Panc1 (cell line): ENCODE results near the gene MRPS27. TPM values are rescaled to one million over a fixed set of nuclear protein-coding genes. Genes with fewer than 3 reads are reported as not detected.

Experiments used
- ATAC-seq: fragments of 200-7000 bp; cut with Tn5 transposase; 2 replicates; pipeline ENCODE4 v1.9.1; 2020; ENCODE audit warnings: mild to moderate bottlenecking, moderate library complexity
- BruUV-seq: library from RNA; stranded (reverse); fragments of 400-500 nt; replicated peaks from 2 replicates; lab custom pipeline; 2021; lab: Mats Ljungman, UMichigan
- CTCF ChIA-PET: fragments of 300-600 bp; sonication (Branson Sonifier 250); formaldehyde crosslinking; loops from one replicate; lab custom pipeline; 2022; ENCODE audit warnings: antibody characterized with exemption; lab: Charles Lee
- POLR2A ChIA-PET: fragments of 300-600 bp; sonication (Branson Sonifier 250); formaldehyde crosslinking; loops from one replicate; lab custom pipeline; 2022; ENCODE audit warnings: antibody characterized with exemption; lab: Charles Lee
- DNase-seq: peaks from one replicate; pipeline ENCODE4 v3.0.0-alpha.2; 2010; ENCODE audit warnings: low read depth, low spot score
- H3K27ac ChIP-seq: 2 replicates; pipeline ENCODE4 v1.5.1; 2011; ENCODE audit warnings: mild to moderate bottlenecking, low read length, inconsistent platforms
- H3K27me3 ChIP-seq: fragments of 200-500 bp; sonication (Bioruptor generic); 2 replicates; pipeline ENCODE4 v1.6.0; 2014; ENCODE audit warnings: low read length, inconsistent platforms; ENCODE audit not compliant: control insufficient read depth, insufficient read depth
- H3K36me3 ChIP-seq: fragments of 200-500 bp; sonication (Bioruptor generic); 2 replicates; pipeline ENCODE4 v1.5.1; 2014; ENCODE audit warnings: inconsistent platforms, mild to moderate bottlenecking, low read length, moderate library complexity; ENCODE audit not compliant: control insufficient read depth, insufficient read depth
- H3K4me1 ChIP-seq: 2 replicates; pipeline ENCODE4 v1.5.1; 2011; ENCODE audit warnings: inconsistent platforms, mild to moderate bottlenecking, low read length, moderate library complexity; ENCODE audit not compliant: control insufficient read depth, insufficient read depth
- H3K4me3 ChIP-seq, 2 experiments: 2 replicates each; pipeline ENCODE4 v1.5.1; 2011 to 2012; ENCODE audit warnings: low read depth in 2 of 2, low read length in 2 of 2, mild to moderate bottlenecking in 2 of 2, inconsistent platforms in 1 of 2, moderate library complexity in 1 of 2
- H3K9me3 ChIP-seq: fragments of 200-500 bp; sonication (Bioruptor generic); 2 replicates; pipeline ENCODE4 v1.5.1; 2014; ENCODE audit warnings: low read depth, mild to moderate bottlenecking, inconsistent platforms, low read length, moderate library complexity; ENCODE audit not compliant: control insufficient read depth, insufficient read depth
- CTCF ChIP-seq: fragments of 450-650 bp; IDR thresholded peaks from 2 replicates; pipeline ENCODE4 v1.5.1; 2017; ENCODE audit warnings: mild to moderate bottlenecking
- POLR2AphosphoS5 ChIP-seq: IDR thresholded peaks from 2 replicates; pipeline ENCODE4 v1.6.1; 2012; ENCODE audit warnings: mild to moderate bottlenecking, low read depth, low read length, moderate library complexity
- SIN3A ChIP-seq: IDR thresholded peaks from 2 replicates; pipeline ENCODE4 v1.6.1; 2012; ENCODE audit warnings: low read depth, mild to moderate bottlenecking, low read length, moderate library complexity, borderline replicate concordance; ENCODE audit not compliant: insufficient read depth
- TCF7L2 ChIP-seq: IDR thresholded peaks from 2 replicates; pipeline ENCODE4 v1.6.1; 2011; ENCODE audit warnings: mild to moderate bottlenecking, low read depth, low read length, inconsistent platforms
- in situ Hi-C: cut with HindIII; loops from 2 replicates; pipeline ENCODE4 v1.10.0; 2016; ENCODE audit warnings: low sequenced_read_pairs, low pct_unique_long_range_greater_than_20kb
- intact Hi-C: fragments of 100-400 bp; cut with micrococcal nuclease; formaldehyde crosslinking; loops from one replicate; pipeline ENCODE4 v1.10.0; 2022; ENCODE audit not compliant: unreplicated experiment
- total RNA-seq: library from RNA; stranded (reverse); gene quantifications from one replicate; pipeline ENCODE4 v1.2.1, GENCODE V29; 2021; ENCODE audit not compliant: unreplicated experiment
- TF ChIP-seq, protein P1 (sequence below), 2 experiments: IDR thresholded peaks; 2 replicates each; pipeline ENCODE4 v1.6.1; 2011 to 2012; ENCODE audit warnings: low read depth in 2 of 2, control low read depth in 1 of 2, low read length in 1 of 2, mild to moderate bottlenecking in 1 of 2, moderate library complexity in 1 of 2; ENCODE audit not compliant: insufficient read depth in 1 of 2

Gene MRPS27
- total RNA-seq, 1 experiment from 2014 or later: 67.2 TPM

GRCh38 chr5:72281430-72281763, 38.6 kb downstream of the MRPS27 start:
- ChIA-PET CTCF (no interaction called here), POLR2A (no interaction called here)
- TF ChIP-seq POLR2AphosphoS5 (no peak), TCF7L2 (no peak), SIN3A (no peak), CTCF (no peak)
- TF ChIP-seq, protein P1, sequence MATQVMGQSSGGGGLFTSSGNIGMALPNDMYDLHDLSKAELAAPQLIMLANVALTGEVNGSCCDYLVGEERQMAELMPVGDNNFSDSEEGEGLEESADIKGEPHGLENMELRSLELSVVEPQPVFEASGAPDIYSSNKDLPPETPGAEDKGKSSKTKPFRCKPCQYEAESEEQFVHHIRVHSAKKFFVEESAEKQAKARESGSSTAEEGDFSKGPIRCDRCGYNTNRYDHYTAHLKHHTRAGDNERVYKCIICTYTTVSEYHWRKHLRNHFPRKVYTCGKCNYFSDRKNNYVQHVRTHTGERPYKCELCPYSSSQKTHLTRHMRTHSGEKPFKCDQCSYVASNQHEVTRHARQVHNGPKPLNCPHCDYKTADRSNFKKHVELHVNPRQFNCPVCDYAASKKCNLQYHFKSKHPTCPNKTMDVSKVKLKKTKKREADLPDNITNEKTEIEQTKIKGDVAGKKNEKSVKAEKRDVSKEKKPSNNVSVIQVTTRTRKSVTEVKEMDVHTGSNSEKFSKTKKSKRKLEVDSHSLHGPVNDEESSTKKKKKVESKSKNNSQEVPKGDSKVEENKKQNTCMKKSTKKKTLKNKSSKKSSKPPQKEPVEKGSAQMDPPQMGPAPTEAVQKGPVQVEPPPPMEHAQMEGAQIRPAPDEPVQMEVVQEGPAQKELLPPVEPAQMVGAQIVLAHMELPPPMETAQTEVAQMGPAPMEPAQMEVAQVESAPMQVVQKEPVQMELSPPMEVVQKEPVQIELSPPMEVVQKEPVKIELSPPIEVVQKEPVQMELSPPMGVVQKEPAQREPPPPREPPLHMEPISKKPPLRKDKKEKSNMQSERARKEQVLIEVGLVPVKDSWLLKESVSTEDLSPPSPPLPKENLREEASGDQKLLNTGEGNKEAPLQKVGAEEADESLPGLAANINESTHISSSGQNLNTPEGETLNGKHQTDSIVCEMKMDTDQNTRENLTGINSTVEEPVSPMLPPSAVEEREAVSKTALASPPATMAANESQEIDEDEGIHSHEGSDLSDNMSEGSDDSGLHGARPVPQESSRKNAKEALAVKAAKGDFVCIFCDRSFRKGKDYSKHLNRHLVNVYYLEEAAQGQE (IDR thresholded peaks at IDR 0.05; ENCODE audit: insufficient read depth in 1 of 2, low read depth in 2 of 2, low read length in 1 of 2): no peak
- no peaks in the 10 kb centered on the region for H3K9me3 ChIP-seq
- H3K36me3 ChIP-seq: peaks cover 2% of the 10 kb centered on the region; the same call in 1 of the 2 replicates
- in situ Hi-C loops: no loop called here
- no peaks in the 10 kb centered on the region for H3K27me3 ChIP-seq
- no TSS peak for BruUV-seq
- intact Hi-C loops: no loop called here
- H3K4me1 ChIP-seq: peaks cover 11% of the 10 kb centered on the region; the same call in 1 of the 2 replicates
- ATAC-seq (no peak), DNase-seq (no peak)
- no peak overlapping the region for H3K4me3 ChIP-seq
- peak overlapping the region; percentile 75; the same call in 1 of the 2 replicates for H3K27ac ChIP-seq

DNA sequence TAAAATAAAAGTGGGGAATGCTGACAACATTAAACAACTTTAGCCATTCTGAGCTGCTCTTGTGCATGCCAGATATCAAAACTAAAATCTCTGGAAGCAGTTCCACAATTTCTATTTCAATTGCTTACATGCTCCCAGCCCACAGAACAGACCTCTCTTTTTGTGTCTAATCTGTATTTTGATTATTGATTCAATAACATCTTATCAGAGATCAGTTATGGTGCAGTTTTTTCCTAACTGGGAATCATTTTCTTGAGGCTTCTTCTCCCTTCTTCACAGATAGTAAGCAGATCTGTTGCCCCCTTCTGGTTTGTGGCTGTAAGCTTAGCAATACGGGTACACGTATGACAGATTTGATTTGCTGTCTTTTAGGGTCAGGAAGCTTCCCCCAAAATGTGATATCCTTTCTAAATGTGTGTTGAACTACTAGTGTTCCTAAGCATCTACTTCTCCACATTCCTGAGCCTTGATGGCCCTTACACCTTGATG, 39.4 kb downstream of the MRPS27 start:
- TF ChIP-seq CTCF: peak; percentile 56; the same call in 1 of the 2 replicates
- no peak for TF ChIP-seq POLR2AphosphoS5
- no TSS peak for BruUV-seq
- H3K4me1 ChIP-seq: peaks cover 11% of the 10 kb centered on the region; the same call in 1 of the 2 replicates
- H3K27me3 ChIP-seq: no peaks in the 10 kb centered on the region
- DNase-seq (no peak), ATAC-seq (no peak)
- in situ Hi-C loops (no loop called here), intact Hi-C loops (no loop called here)
- CTCF ChIA-PET: no interaction called here
- POLR2A ChIA-PET: no interaction called here
- H3K4me3 ChIP-seq: no peak overlapping the region
- peak overlapping the region; percentile 75; the same call in 1 of the 2 replicates for H3K27ac ChIP-seq
- peaks cover 2% of the 10 kb centered on the region; the same call in 1 of the 2 replicates for H3K36me3 ChIP-seq
- no peaks in the 10 kb centered on the region for H3K9me3 ChIP-seq
